Stimulated activated CD4-positive, alpha-beta T cell treated with anti-CD3 and anti-CD28 coated beads, TNF-alpha, amount 100 ng/mL, for 24 hours (primary cell): ENCODE results near the gene FAM236B.
"Not testable (repeated sequence)": the region's sequence is repeated elsewhere in the genome, so short reads cannot be mapped to it uniquely, and the experiment has no call there.

Experiments used
- DNase-seq, 3 experiments: peaks; one replicate each; pipeline ENCODE4 v3.0.0-alpha.2; 2020; ENCODE audit warnings: low read depth in 3 of 3

FAM236B gene

GRCh38 chrX:72782560-72782959 is at the start of gene FAM236B:
Gene FAM236B (minus strand): TSS chrX:72782660. CDS start chrX:72782560, 100 bp downstream.
- DNase-seq: not testable (repeated sequence)

- DNase-seq: not testable (repeated sequence)
Measured at GRCh38 chrX:72830701-72831100, 48.2 kb upstream of the FAM236B start.

GRCh38 chrX:72808110-72808509 is 25.6 kb upstream of the FAM236B start, which contains the start of gene FAM236D:
Gene FAM236D (minus strand): TSS chrX:72808210. CDS start chrX:72808110, 100 bp downstream.
- not testable (repeated sequence) for DNase-seq

GRCh38 chrX:72790390-72790789 is 7.9 kb upstream of the FAM236B start:
- not testable (repeated sequence) for DNase-seq

GRCh38 chrX:72788142-72788541 is 5.7 kb upstream of the FAM236B start:
- not testable (repeated sequence) for DNase-seq

GRCh38 chrX:72783964-72784363 is 1.5 kb upstream of the FAM236B start:
- not testable (repeated sequence) for DNase-seq

- DNase-seq: not testable (repeated sequence)
Measured at GRCh38 chrX:72783365-72783936, 991 bp upstream of the FAM236B start.

- DNase-seq: not testable (repeated sequence)
Measured at GRCh38 chrX:72778146-72778545, 4.3 kb downstream of the FAM236B start.

GRCh38 chrX:72777467-72777790 is 5.0 kb downstream of the FAM236B start:
- not testable (repeated sequence) for DNase-seq

- DNase-seq: not testable (repeated sequence)
Measured at GRCh38 chrX:72776653-72777466, 5.6 kb downstream of the FAM236B start, which contains the start of gene DMRTC1B. Gene DMRTC1B (plus strand): TSS chrX:72776890. CDS start chrX:72845136, 68,246 bp downstream.

GRCh38 chrX:72760454-72760853 is 22.0 kb downstream of the FAM236B start:
- not testable (repeated sequence) for DNase-seq

- not testable (repeated sequence) for DNase-seq
Measured at GRCh38 chrX:72748545-72748944, 33.9 kb downstream of the FAM236B start.

- DNase-seq: not testable (repeated sequence)
Measured at GRCh38 chrX:72745546-72745945, 36.9 kb downstream of the FAM236B start.

- DNase-seq: no peak
Measured at GRCh38 chrX:72735561-72735960, 46.9 kb downstream of the FAM236B start.

GRCh38 chrX:72733636-72734035 is 48.8 kb downstream of the FAM236B start:
- not testable (repeated sequence) for DNase-seq
